Subcutaneous abdominal adipose tissue (tissue), 5 donors: Measurements from ENCODE around the gene PDCD2L.
"Not testable (repeated sequence)": the region's sequence is repeated elsewhere in the genome, so short reads cannot be mapped to it uniquely, and the experiment has no call there.

Experiments
- H3K27ac ChIP-seq: one replicate; pipeline ENCODE4 v1.7.0; 2013; ENCODE audit warnings: low read depth, mild to moderate bottlenecking, inconsistent platforms, low read length, moderate library complexity
- H3K27me3 ChIP-seq, 5 donors: one replicate each; pipeline ENCODE4 v1.7.0; 2013; ENCODE audit warnings: low read length in 5 of 5, inconsistent platforms in 1 of 5; ENCODE audit not compliant: control insufficient read depth in 5 of 5, insufficient read depth in 4 of 5
- H3K36me3 ChIP-seq, 5 donors: one replicate each; pipeline ENCODE4 v1.7.0; 2013; ENCODE audit warnings: low read length in 5 of 5; ENCODE audit not compliant: control insufficient read depth in 5 of 5, insufficient read depth in 5 of 5
- H3K4me1 ChIP-seq, 5 donors: one replicate each; pipeline ENCODE4 v1.7.0; 2013; ENCODE audit warnings: low read length in 5 of 5, mild to moderate bottlenecking in 3 of 5, moderate library complexity in 1 of 5; ENCODE audit not compliant: control insufficient read depth in 5 of 5, insufficient read depth in 5 of 5
- H3K4me3 ChIP-seq, 5 donors: one replicate each; pipeline ENCODE4 v1.7.0; 2013; ENCODE audit warnings: low read length in 5 of 5, low read depth in 1 of 5
- H3K9ac ChIP-seq, 5 donors: one replicate each; pipeline ENCODE4 v1.7.0; 2013; ENCODE audit warnings: low read length in 5 of 5, mild to moderate bottlenecking in 4 of 5, moderate library complexity in 3 of 5
- H3K9me3 ChIP-seq, 5 donors: one replicate each; pipeline ENCODE4 v1.7.0; 2013; ENCODE audit warnings: low read length in 5 of 5; ENCODE audit not compliant: control insufficient read depth in 5 of 5
- donor health status: healthy.
- donor health status: healthy.
- donor health status: healthy.
- donor health status: healthy.
- donor health status: healthy.

Gene PDCD2L

GRCh38 chr19:34363930-34364329 lies 40.3 kb upstream of the PDCD2L start:
- Histone ChIP-seq H3K27me3 (no peaks in the 10 kb centered on the region), H3K9ac (no peak overlapping the region), H3K9me3 (no peaks in the 10 kb centered on the region), H3K27ac (no peak overlapping the region), H3K4me1 (peaks cover 9 to 53% (median 46%) of the 10 kb centered on the region in 5 donors), H3K36me3 (peaks cover 0 to 18% (median 15%) of the 10 kb centered on the region in 5 donors), H3K4me3 (no peak overlapping the region)

- Histone ChIP-seq H3K27ac (peak overlapping the region; percentile 44), H3K4me3 (peak overlapping the region; percentile 52 to 95 (median 87)), H3K9ac (peak overlapping the region in 2 of 5 donors; percentile 66 to 73), H3K36me3 (peaks cover 0 to 23% (median 17%) of the 10 kb centered on the region in 5 donors), H3K27me3 (no peaks in the 10 kb centered on the region), H3K4me1 (peaks cover 9 to 51% (median 45%) of the 10 kb centered on the region in 5 donors), H3K9me3 (no peaks in the 10 kb centered on the region)
These were observed 39.8 kb upstream of the PDCD2L start for GRCh38 chr19:34364462-34364829.

GRCh38 chr19:34364830-34365462 lies 39.3 kb upstream of the PDCD2L start, which contains the start of gene GPI:
Gene GPI, plus strand, starts transcription at chr19:34365196. Its CDS starts 71 bp downstream, at chr19:34365267.
- H3K9me3 ChIP-seq, result no peaks in the 10 kb centered on the region

GRCh38 chr19:34365463-34366401 lies 38.5 kb upstream of the PDCD2L start:
- Histone ChIP-seq H3K36me3 (peaks cover 0 to 34% (median 28%) of the 10 kb centered on the region in 5 donors), H3K4me3 (peak overlapping the region; percentile 83 to 95 (median 91)), H3K9me3 (no peaks in the 10 kb centered on the region), H3K27me3 (no peaks in the 10 kb centered on the region), H3K9ac (peak overlapping the region; percentile 56 to 90 (median 79)), H3K27ac (peak overlapping the region; percentile 82), H3K4me1 (peaks cover 9 to 55% (median 39%) of the 10 kb centered on the region in 5 donors)

More at GRCh38 chr19:34364830-34365462, 39.3 kb upstream of the PDCD2L start, which contains the start of gene GPI:
- H3K36me3 ChIP-seq, result peaks cover 0 to 28% (median 21%) of the 10 kb centered on the region in 5 donors
- H3K27me3 ChIP-seq, result no peaks in the 10 kb centered on the region
- peak within 1 kb of the TSS; percentile 83 to 95 (median 91) for H3K4me3 ChIP-seq
- H3K27ac ChIP-seq, result peak within 1 kb of the TSS; percentile 82
- peak within 1 kb of the TSS; percentile 56 to 90 (median 79) for H3K9ac ChIP-seq
- H3K4me1 ChIP-seq, result peaks cover 9 to 51% (median 40%) of the 10 kb centered on the region in 5 donors

- peak overlapping the region; percentile 82 for H3K27ac ChIP-seq
- H3K4me1 ChIP-seq, result peaks cover 9 to 60% (median 41%) of the 10 kb centered on the region in 5 donors
- H3K9me3 ChIP-seq, result no peaks in the 10 kb centered on the region
- H3K27me3 ChIP-seq, result no peaks in the 10 kb centered on the region
- H3K9ac ChIP-seq, result peak overlapping the region in 3 of 5 donors; percentile 77 to 82 (median 79)
- H3K4me3 ChIP-seq, result peak overlapping the region; percentile 83 to 95 (median 91)
- H3K36me3 ChIP-seq, result peaks cover 2 to 44% (median 35%) of the 10 kb centered on the region in 5 donors
These were observed 37.2 kb upstream of the PDCD2L start for GRCh38 chr19:34366738-34367623.

- peak overlapping the region; percentile 38 for H3K27ac ChIP-seq
- peak overlapping the region in 1 of 5 donors; percentile 28 for H3K9ac ChIP-seq
- no peaks in the 10 kb centered on the region for H3K27me3 ChIP-seq
- H3K4me1 ChIP-seq, result peaks cover 9 to 60% (median 41%) of the 10 kb centered on the region in 5 donors
- H3K4me3 ChIP-seq, result peak overlapping the region in 3 of 5 donors; percentile 8 to 87 (median 83)
- peaks cover 2 to 48% (median 35%) of the 10 kb centered on the region in 5 donors for H3K36me3 ChIP-seq
- H3K9me3 ChIP-seq, result no peaks in the 10 kb centered on the region
These were observed 36.6 kb upstream of the PDCD2L start for GRCh38 chr19:34367624-34367957.

GRCh38 chr19:34368338-34368737 lies 35.9 kb upstream of the PDCD2L start:
- Histone ChIP-seq H3K27me3 (no peaks in the 10 kb centered on the region), H3K36me3 (peaks cover 2 to 48% (median 35%) of the 10 kb centered on the region in 5 donors), H3K4me1 (peaks cover 9 to 60% (median 41%) of the 10 kb centered on the region in 5 donors), H3K4me3 (no peak overlapping the region), H3K27ac (no peak overlapping the region), H3K9me3 (no peaks in the 10 kb centered on the region), H3K9ac (peak overlapping the region in 1 of 5 donors; percentile 13)

GRCh38 chr19:34369166-34369565 lies 35.0 kb upstream of the PDCD2L start:
- H3K9ac ChIP-seq, H3K27me3 ChIP-seq, H3K4me3 ChIP-seq, H3K27ac ChIP-seq, H3K9me3 ChIP-seq: not testable (repeated sequence)
- Histone ChIP-seq H3K4me1 (peaks cover 9 to 60% (median 41%) of the 10 kb centered on the region in 5 donors), H3K36me3 (peaks cover 2 to 53% (median 40%) of the 10 kb centered on the region in 5 donors)

GRCh38 chr19:34370117-34370516 lies 34.1 kb upstream of the PDCD2L start:
- Histone ChIP-seq H3K36me3 (peaks cover 2 to 60% (median 47%) of the 10 kb centered on the region in 5 donors), H3K27ac (no peak overlapping the region), H3K9ac (no peak overlapping the region), H3K4me3 (no peak overlapping the region), H3K27me3 (no peaks in the 10 kb centered on the region), H3K4me1 (peaks cover 9 to 58% (median 36%) of the 10 kb centered on the region in 5 donors), H3K9me3 (no peaks in the 10 kb centered on the region)
